Measurements from ENCODE around the gene FBXO3.
A peak's percentile ranks its signal among the peaks of the same experiment; 100 is the strongest.

Gene FBXO3

DNA sequence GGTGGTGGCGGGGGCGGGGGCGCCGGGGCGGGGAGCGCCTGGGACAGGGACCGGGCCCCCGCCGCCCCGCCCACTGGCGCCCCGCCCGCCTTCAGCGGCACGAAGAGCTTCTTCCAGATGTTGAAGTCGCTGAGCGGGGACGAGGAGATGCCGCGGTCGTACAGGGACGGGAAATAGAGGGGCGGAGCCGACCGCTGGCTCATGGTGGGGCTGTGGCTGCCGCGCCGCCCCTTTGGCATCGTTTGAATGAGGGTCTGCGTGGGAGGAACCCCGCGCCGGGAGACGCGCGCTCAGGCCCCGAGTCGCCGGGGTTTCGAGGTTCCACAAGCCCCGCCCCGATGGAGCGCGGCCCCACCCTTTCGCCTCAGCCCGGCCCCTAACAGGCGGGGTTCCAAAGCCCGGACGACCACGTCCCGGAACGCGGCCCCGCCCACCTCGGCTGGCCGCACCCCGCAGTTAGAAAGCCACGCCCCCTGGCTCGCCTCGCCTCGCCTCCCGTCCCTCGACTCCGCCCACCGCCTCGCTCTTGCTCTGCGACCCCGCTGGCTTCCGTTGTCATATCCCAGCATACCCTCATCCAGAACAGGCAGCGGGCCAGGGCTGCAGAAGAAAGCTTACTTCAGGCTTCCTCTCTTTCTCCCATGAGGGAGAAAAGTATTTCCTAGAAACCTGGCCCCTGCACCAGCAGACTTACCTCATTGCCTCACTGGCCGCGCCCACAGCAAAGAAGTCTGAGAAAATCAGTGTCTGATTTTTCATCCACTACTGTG lies 73.6 kb downstream of the FBXO3 start, which contains the start of gene C11orf91:
C11orf91 (minus strand) TSS at position 325 of the 770 bp plus-strand sequence; CDS start at position 239, 86 bp downstream.
- ChIA-PET CTCF (interaction anchor here (0.6 to 5.4 kb wide), 10 partner anchors 9 to 346 kb away, joined by 3 to 36 read pairs (median 4); no protein-coding TSS in a partner anchor), POLR2A (interaction anchor here (0.6 to 1.0 kb wide), 2 partner anchors 10 to 12 kb away, joined by 3 to 4 read pairs; no protein-coding TSS in a partner anchor)
- peak; percentile 97 for DNase-seq (ENCODE audit: extremely low spot score)
- TF ChIP-seq, protein P1, sequence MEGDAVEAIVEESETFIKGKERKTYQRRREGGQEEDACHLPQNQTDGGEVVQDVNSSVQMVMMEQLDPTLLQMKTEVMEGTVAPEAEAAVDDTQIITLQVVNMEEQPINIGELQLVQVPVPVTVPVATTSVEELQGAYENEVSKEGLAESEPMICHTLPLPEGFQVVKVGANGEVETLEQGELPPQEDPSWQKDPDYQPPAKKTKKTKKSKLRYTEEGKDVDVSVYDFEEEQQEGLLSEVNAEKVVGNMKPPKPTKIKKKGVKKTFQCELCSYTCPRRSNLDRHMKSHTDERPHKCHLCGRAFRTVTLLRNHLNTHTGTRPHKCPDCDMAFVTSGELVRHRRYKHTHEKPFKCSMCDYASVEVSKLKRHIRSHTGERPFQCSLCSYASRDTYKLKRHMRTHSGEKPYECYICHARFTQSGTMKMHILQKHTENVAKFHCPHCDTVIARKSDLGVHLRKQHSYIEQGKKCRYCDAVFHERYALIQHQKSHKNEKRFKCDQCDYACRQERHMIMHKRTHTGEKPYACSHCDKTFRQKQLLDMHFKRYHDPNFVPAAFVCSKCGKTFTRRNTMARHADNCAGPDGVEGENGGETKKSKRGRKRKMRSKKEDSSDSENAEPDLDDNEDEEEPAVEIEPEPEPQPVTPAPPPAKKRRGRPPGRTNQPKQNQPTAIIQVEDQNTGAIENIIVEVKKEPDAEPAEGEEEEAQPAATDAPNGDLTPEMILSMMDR (IDR thresholded peaks at IDR 0.05; ENCODE audit: control extremely low read depth, extremely low read depth, low read depth, missing control alignments) = no peak

DNA sequence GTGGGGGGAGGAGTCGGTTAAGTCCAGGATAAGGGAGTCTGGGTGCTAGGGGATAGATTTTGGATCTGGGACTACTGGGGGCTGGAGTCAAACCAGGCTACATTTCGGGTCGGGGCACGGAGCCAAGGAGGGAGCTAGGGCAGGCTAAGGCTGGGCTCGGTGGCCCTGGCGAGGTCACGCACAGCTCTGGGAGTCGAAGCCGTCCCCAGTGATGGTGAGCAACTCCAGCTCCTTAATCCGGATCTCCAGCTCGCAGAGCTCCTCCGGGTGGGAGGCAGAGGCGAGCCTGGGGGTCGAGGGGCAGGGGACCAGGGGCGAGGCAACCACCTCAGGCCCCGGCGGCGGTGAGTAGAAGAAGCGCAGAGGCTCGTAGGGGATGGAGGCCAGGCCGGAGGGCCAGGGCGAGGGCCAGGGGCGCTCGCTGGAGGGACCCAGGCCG lies 74.2 kb downstream of the FBXO3 start:
- POLR2A ChIA-PET = interaction anchor here (0.6 to 1.0 kb wide), 2 partner anchors 11 to 13 kb away, joined by 3 to 4 read pairs; no protein-coding TSS in a partner anchor
- no peak for DNase-seq (ENCODE audit: extremely low spot score)
- TF ChIP-seq, protein P1 (IDR thresholded peaks at IDR 0.05; ENCODE audit: control extremely low read depth, extremely low read depth, low read depth, missing control alignments) = no peak
- CTCF ChIA-PET = interaction anchor here (1.0 to 3.7 kb wide), 6 partner anchors 12 to 337 kb away, joined by 3 to 17 read pairs (median 4); no protein-coding TSS in a partner anchor

DNA sequence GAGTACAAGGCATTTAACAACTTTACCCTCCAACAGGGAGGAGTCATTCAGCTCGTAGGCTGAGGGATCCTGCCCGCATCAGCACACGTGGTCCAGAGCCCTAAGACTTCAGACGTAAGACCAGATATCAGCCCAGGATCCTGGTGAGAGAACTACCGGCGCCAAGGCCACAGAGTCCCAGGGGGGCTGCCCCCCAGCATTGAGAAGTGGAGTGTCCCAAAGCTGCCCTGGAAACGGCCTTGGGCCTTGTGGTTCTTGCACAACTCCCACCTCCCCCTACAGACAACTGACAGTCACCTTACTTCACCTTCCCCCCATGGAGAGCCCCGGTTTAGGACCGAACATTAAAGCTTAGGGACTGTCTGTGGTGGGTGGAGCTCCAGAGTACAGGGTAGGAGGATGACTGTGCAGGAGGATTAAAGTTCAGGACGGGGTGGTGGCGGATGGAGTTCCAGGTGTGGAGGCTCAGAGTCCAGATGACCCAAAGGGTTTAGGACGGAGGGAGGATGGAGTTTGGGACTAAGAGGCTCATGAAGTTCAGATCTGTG lies 74.7 kb downstream of the FBXO3 start:
- CTCF ChIA-PET = interaction anchor here (1.0 to 3.7 kb wide), 6 partner anchors 11 to 336 kb away, joined by 3 to 17 read pairs (median 4); no protein-coding TSS in a partner anchor
- no peak for DNase-seq (ENCODE audit: extremely low spot score)
- TF ChIP-seq, protein P1 (IDR thresholded peaks at IDR 0.05; ENCODE audit: control extremely low read depth, extremely low read depth, low read depth, missing control alignments) = no peak
- POLR2A ChIA-PET = interaction anchor here (1.0 kb wide), 1 partner anchor 11 kb away, joined by 3 read pairs; no protein-coding TSS in a partner anchor

DNA sequence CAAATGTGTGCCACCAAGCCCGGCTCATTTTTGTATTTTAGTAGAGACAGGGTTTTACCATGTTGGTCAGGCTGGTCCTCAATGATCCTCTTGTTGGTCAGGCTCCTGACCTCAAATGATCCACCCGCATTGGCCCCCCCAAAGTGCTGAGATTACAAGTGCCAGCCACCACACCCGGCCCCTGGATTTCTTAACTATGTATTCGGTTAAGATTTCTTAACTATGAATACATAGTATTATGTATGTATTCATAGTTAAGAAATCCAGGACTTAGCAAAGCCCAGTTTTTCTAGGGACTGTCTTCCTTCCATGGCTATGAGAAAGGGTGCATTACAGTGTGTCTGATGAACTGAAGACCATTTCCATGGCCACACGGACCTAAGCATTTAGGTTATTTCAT lies 75.4 kb downstream of the FBXO3 start:
- TF ChIP-seq, protein P1 (IDR thresholded peaks at IDR 0.05; ENCODE audit: control extremely low read depth, extremely low read depth, low read depth, missing control alignments) = no peak
- CTCF ChIA-PET = no interaction called here
- no peak for DNase-seq (ENCODE audit: extremely low spot score)

DNA sequence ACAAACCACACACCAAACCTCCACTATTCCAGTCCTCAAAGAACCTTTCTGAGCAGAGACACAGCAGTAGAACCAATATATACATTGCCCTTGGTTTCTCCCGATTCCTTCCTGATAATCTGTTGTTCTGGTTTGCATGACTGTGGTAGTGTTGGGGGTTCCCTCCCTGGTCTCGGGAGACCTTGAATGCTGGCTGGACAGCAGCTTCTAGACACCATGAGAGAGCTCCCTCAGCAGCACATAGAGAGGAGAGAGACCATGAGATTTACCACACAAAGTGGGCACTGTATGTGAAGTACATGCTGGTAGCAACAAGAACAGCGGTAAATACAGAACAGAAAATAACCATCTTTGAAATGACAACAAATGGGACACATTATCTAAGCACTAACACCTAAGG lies 76.3 kb downstream of the FBXO3 start:
- CTCF ChIA-PET = no interaction called here
- POLR2A ChIA-PET = no interaction called here
- DNase-seq (ENCODE audit: extremely low spot score) = no peak
- TF ChIP-seq, protein P1 (IDR thresholded peaks at IDR 0.05; ENCODE audit: control extremely low read depth, extremely low read depth, low read depth, missing control alignments) = no peak

More for the DNA sequence above, 75.4 kb downstream of the FBXO3 start:
- POLR2A ChIA-PET = no interaction called here

DNA sequence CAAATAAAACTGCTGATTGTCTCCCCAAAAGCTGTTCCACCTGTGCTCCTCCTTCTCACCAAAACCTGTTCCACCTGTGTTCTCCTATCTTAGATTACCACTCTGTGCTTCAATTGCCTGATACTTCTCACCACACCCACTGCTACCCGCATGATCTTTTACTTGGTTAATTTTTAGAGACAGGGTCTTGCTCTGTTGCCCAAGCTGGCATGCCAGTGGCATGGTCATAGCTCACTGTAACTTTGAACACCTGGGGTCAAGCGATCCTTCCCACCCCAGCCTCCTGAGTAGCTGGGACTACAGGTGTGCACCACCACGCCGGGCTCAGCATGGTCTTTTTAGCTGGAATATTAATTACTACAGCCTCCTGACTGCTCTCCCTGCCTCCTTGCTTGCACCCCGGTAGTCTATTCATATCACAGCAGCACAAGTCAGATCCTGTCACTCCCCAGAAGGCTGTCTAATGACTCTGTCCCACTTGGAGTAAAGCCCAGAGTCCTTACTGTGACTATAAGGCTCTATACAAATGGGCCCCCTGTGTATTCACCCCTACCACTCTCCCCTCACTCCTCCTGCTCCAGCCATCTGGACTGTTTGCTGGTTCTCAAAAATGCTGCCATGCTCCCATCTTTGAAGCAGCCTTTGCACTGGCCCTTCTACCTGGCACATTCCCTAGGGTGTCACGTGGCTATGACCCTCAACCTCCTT lies 77.2 kb downstream of the FBXO3 start:
- DNase-seq (ENCODE audit: extremely low spot score) = no peak
- CTCF ChIA-PET = interaction anchor here (0.8 to 1.9 kb wide), 2 partner anchors 10 to 12 kb away, joined by 4 to 7 read pairs; no protein-coding TSS in a partner anchor
- POLR2A ChIA-PET = interaction anchor here (0.6 kb wide), 1 partner anchor 38 kb away, joined by 3 read pairs; no protein-coding TSS in a partner anchor
- TF ChIP-seq, protein P1 (IDR thresholded peaks at IDR 0.05; ENCODE audit: control extremely low read depth, extremely low read depth, low read depth, missing control alignments) = no peak

Data from GM10248 (cell line).